ENCODE results near the gene ARID4A.
"Not testable (repeated sequence)": the region's sequence is repeated elsewhere in the genome, so short reads cannot be mapped to it uniquely, and the experiment has no call there.

ARID4A gene

DNA sequence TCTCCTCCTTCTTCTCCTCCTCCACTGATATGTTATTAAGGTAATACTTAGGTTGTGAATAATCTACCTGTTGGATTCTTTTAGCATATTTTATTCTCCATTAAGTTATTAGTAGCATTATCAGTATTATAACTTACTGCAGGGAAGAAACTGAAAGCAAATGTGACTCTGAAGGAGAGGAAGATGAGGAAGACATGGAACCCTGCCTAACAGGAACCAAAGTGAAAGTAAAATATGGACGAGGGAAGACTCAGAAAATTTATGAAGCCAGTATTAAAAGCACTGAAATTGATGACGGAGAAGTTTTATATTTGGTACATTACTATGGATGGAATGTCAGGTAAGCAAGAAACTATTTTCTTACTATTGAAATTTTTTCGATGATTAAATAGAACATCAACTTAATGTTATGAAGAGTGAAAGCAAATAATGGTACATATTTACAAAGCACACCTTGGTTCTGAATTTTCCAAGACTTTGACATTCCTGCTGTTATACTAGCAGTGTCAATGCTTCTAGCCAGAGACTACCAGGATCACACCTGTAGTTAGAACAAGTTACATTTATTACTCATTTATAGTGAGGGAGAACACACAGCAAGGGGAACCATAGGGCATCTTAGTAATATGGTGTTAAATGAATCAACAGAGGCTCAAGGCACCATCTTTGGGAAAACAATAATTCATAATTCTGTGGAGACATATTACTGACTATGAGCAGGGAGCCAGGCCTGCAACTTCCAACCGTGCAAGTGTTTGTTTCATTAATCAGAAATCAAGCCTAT lies 55.4 kb downstream of the ARID4A start:
- Histone ChIP-seq H3K27me3 (ENCODE audit: insufficient read depth, low read length) (no peaks in the 10 kb centered on the region), H3K36me3 (ENCODE audit: insufficient read depth, low read length) (peaks cover 76% of the 10 kb centered on the region), H3K9me3 (ENCODE audit: low read length) (no peaks in the 10 kb centered on the region), H2AFZ (ENCODE audit: low read depth, low read length) (no peak overlapping the region), H3K4me1 (ENCODE audit: insufficient read depth, low read length) (no peaks in the 10 kb centered on the region), H3K4me3 (ENCODE audit: low read length) (no peak overlapping the region)

DNA sequence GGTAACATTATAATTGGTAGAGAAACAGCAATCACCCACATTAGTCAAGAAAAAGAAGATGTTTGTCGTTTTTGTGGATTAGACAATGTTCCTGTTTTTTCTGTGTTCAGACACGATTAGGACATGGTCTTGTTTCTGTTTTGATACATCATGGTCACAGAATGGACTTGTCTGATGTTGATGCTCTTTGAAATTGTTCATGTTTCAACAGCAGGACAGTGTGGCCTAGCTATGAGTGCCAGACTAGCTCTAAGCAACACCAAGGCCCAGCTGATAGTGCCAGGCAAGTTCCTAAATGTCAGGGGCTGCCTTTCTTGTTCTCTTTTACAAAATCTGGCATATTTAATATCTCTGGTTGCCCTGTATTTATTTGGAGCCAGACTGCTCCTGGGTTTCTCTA lies 56.5 kb downstream of the ARID4A start:
- Histone ChIP-seq H2AFZ (ENCODE audit: low read depth, low read length) (no peak overlapping the region), H3K36me3 (ENCODE audit: insufficient read depth, low read length) (peaks cover 79% of the 10 kb centered on the region), H3K9me3 (ENCODE audit: low read length) (no peaks in the 10 kb centered on the region)

DNA sequence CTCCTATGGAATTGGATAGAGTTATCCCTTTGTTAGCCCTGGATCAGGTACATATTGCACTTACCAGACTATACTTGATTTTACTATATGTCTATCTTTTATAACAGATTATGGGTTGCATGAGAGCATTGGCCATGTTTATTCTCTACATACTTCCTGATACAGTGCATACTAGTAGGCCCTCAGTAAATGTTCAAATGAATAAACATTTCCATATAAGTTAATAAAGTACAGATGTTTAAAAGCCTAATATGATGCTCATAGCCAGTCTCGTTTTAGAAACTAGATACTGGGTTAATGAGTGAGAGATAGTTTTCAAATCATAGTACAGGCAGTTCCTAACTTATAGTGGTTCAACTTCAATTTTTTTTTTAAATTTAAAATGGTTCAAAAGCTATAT lies 57.9 kb downstream of the ARID4A start:
- Histone ChIP-seq H2AFZ (ENCODE audit: low read depth, low read length) (no peak overlapping the region), H3K36me3 (ENCODE audit: insufficient read depth, low read length) (peaks cover 78% of the 10 kb centered on the region), H3K4me3 (ENCODE audit: low read length) (no peak overlapping the region), H3K4me1 (ENCODE audit: insufficient read depth, low read length) (no peaks in the 10 kb centered on the region), H3K27me3 (ENCODE audit: insufficient read depth, low read length) (no peaks in the 10 kb centered on the region), H3K9me3 (ENCODE audit: low read length) (no peaks in the 10 kb centered on the region)

More for the DNA sequence above, 56.5 kb downstream of the ARID4A start:
- H3K4me3 ChIP-seq (ENCODE audit: low read length): no peak overlapping the region
- no peaks in the 10 kb centered on the region for H3K4me1 ChIP-seq (ENCODE audit: insufficient read depth, low read length)
- H3K27me3 ChIP-seq (ENCODE audit: insufficient read depth, low read length): no peaks in the 10 kb centered on the region

DNA sequence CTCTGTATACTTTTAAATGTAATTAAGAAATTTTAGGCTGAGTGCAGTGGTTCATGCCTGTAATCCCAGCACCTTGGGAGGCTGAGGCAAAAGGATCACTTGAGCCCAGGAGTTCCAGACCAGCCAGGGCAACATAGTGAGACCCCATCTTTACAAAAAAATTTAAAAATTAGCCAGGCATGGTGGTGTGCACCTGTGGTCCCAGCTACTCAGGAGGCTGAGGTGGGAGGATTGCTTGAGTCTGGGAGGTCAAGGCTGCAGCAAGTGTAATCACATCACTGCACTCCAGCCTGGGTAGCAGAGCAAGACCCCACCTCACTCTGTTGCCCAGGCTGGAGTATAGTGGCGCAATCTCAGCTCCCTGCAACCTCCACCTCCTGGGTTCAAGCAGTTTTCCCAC lies 63.9 kb downstream of the ARID4A start:
- H3K4me1 ChIP-seq (ENCODE audit: insufficient read depth, low read length); H3K4me3 ChIP-seq (ENCODE audit: low read length); H3K9me3 ChIP-seq (ENCODE audit: low read length); H2AFZ ChIP-seq (ENCODE audit: low read depth, low read length); H3K27me3 ChIP-seq (ENCODE audit: insufficient read depth, low read length): not testable (repeated sequence)
- H3K36me3 ChIP-seq (ENCODE audit: insufficient read depth, low read length): peaks cover 80% of the 10 kb centered on the region

DNA sequence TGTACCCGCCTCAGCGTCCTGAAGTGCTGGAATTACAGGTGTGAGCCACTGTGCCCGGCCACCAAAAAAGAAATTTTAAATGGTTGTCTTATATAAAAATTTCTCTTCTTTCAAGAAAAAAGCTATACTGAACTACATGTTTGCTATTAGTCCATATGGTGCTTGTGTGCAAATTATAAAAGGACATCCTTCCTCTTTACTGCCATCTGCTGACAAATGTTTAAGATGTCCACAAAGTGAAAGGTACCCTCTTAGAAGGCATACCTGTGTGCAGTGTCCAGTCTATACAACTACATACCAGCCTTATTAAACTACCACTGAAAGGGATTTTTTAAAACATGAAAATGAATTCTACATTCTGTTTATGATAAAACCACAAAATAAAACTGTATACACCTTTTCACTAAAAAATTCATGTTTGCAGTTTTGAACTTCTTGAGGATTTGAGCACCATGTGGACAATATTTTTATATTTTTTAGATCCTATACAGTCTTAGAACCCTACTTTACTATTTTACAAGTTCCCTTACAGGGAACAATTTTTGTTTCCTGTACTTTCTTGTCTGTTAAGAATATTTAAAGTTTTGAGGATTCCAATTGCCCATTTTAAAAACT lies 64.5 kb downstream of the ARID4A start:
- Histone ChIP-seq H3K4me1 (ENCODE audit: insufficient read depth, low read length) (no peaks in the 10 kb centered on the region), H3K9me3 (ENCODE audit: low read length) (no peaks in the 10 kb centered on the region), H2AFZ (ENCODE audit: low read depth, low read length) (no peak overlapping the region), H3K4me3 (ENCODE audit: low read length) (no peak overlapping the region), H3K36me3 (ENCODE audit: insufficient read depth, low read length) (peaks cover 80% of the 10 kb centered on the region), H3K27me3 (ENCODE audit: insufficient read depth, low read length) (no peaks in the 10 kb centered on the region)

DNA sequence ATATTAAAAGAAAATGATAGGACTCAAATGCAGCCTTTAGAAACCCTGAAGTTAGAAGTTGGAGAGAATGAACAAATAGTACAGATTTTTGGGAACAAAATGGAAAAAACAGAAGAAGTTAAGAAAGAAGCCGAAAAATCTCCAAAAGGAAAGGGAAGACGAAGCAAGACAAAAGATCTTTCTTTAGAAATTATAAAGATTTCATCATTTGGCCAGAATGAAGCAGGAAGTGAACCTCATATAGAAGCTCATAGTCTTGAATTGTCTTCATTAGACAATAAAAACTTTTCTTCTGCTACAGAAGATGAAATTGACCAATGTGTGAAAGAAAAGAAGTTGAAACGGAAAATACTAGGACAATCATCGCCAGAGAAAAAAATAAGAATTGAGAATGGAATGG lies 66.0 kb downstream of the ARID4A start:
- H3K4me3 ChIP-seq (ENCODE audit: low read length): no peak overlapping the region
- no peaks in the 10 kb centered on the region for H3K27me3 ChIP-seq (ENCODE audit: insufficient read depth, low read length)
- no peaks in the 10 kb centered on the region for H3K9me3 ChIP-seq (ENCODE audit: low read length)
- H3K4me1 ChIP-seq (ENCODE audit: insufficient read depth, low read length): no peaks in the 10 kb centered on the region
- peaks cover 79% of the 10 kb centered on the region for H3K36me3 ChIP-seq (ENCODE audit: insufficient read depth, low read length)
- H2AFZ ChIP-seq (ENCODE audit: low read depth, low read length): no peak overlapping the region

DNA sequence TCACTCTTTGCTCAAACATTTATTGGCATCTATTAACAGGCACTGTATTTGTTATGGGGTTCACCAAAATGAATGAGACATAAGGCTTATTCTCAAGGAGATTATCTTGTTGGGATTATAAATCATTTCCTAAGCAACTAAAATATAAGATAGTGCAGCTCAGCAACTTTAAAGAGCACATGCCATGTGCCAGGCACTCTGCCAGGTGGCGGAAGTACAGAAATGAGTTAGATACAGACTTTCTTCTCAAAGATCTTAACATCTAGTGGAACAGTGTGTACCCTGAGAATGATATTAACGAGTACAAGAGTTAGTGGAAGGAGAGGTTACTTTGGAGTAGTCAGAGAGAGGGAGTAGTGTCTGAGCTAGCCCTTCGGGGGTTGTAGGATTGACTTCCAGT lies 68.9 kb downstream of the ARID4A start:
- H2AFZ ChIP-seq (ENCODE audit: low read depth, low read length): no peak overlapping the region
- no peak overlapping the region for H3K4me3 ChIP-seq (ENCODE audit: low read length)
- H3K36me3 ChIP-seq (ENCODE audit: insufficient read depth, low read length): peaks cover 77% of the 10 kb centered on the region
- no peaks in the 10 kb centered on the region for H3K9me3 ChIP-seq (ENCODE audit: low read length)
- H3K27me3 ChIP-seq (ENCODE audit: insufficient read depth, low read length): no peaks in the 10 kb centered on the region
- no peaks in the 10 kb centered on the region for H3K4me1 ChIP-seq (ENCODE audit: insufficient read depth, low read length)

DNA sequence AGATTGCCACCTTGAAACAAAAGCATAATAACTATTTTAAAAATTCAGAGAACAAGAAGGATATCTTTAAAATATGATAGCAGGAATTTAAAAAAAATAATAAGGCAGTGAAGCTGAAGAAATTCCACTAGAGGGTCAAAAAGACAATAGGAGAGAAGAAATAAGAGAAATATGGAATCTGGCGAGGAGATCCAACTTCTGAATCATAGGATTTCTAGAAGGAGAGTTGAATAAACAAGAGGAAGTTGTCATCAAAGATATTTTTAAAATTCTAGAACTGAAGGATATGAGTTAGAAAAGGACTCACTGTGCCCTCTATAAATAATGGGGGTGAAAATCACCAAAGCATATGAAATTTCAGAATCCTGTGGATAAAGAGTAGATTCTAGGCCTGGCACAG lies 70.6 kb downstream of the ARID4A start:
- Histone ChIP-seq H3K9me3 (ENCODE audit: low read length) (no peaks in the 10 kb centered on the region), H2AFZ (ENCODE audit: low read depth, low read length) (no peak overlapping the region), H3K36me3 (ENCODE audit: insufficient read depth, low read length) (peaks cover 77% of the 10 kb centered on the region), H3K27me3 (ENCODE audit: insufficient read depth, low read length) (no peaks in the 10 kb centered on the region), H3K4me1 (ENCODE audit: insufficient read depth, low read length) (no peaks in the 10 kb centered on the region), H3K4me3 (ENCODE audit: low read length) (no peak overlapping the region)

DNA sequence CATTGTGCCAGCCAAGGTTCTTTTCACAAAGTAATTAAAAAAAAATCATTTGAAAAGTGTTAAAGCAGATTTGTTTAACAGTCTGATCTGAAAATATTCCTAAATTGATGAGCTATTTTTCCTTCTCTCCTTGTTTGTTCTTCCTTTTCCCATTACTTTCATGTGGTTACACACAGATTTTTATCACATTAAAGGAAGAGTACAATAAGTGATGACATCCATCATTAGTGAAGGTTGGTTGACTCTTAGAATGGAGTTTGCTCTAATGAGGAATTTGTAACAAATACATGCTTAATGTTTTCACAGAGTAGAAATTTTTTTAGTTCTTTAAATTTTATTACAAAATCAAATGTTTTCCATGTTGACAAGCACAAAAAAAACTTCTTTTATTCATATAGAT lies 78.4 kb downstream of the ARID4A start:
- Histone ChIP-seq H3K9me3 (ENCODE audit: low read length) (peaks cover 2% of the 10 kb centered on the region), H3K4me1 (ENCODE audit: insufficient read depth, low read length) (no peaks in the 10 kb centered on the region), H3K27me3 (ENCODE audit: insufficient read depth, low read length) (no peaks in the 10 kb centered on the region), H3K4me3 (ENCODE audit: low read length) (no peak overlapping the region), H3K36me3 (ENCODE audit: insufficient read depth, low read length) (peaks cover 39% of the 10 kb centered on the region), H2AFZ (ENCODE audit: low read depth, low read length) (no peak overlapping the region)

DNA sequence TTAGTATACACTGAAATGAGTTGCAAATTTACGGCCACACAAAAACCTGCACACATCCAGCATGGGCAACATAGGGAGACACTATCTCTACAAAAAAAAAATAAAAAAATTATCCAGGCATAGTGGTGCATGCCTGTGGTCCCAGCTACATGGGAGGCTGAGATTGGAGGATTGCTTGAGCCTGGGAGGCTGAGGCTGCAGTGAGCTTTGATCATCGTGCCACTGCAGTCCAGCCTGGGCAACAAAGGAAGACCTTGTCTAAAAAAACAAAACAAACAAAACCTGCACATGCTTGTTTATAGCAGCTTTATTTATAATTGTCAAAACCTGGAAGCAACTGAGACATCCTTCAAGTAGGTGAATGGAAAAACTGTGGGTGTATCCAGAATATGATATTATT lies 92.5 kb downstream of the ARID4A start:
- no peaks in the 10 kb centered on the region for H3K27me3 ChIP-seq (ENCODE audit: insufficient read depth, low read length)
- H3K36me3 ChIP-seq (ENCODE audit: insufficient read depth, low read length): no peaks in the 10 kb centered on the region
- no peak overlapping the region for H2AFZ ChIP-seq (ENCODE audit: low read depth, low read length)
- H3K9me3 ChIP-seq (ENCODE audit: low read length): no peaks in the 10 kb centered on the region
- no peak overlapping the region for H3K4me3 ChIP-seq (ENCODE audit: low read length)
- no peaks in the 10 kb centered on the region for H3K4me1 ChIP-seq (ENCODE audit: insufficient read depth, low read length)

DNA sequence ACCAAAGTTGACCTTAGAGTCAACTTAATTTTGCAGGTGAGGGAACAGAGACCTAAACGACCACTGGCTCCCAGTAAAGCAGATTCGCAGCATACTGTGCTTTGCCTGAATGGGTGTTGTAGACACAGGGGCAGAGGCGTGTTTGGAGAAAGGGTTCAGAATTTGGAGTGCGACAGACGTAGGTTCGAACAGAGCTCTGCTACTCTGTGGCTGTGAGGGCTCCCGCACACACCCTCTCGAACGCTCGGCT lies 97.1 kb downstream of the ARID4A start:
- Histone ChIP-seq H2AFZ (ENCODE audit: low read depth, low read length) (peak overlapping the region; percentile 56), H3K36me3 (ENCODE audit: insufficient read depth, low read length) (no peaks in the 10 kb centered on the region), H3K4me3 (ENCODE audit: low read length) (no peak overlapping the region), H3K4me1 (ENCODE audit: insufficient read depth, low read length) (no peaks in the 10 kb centered on the region), H3K9me3 (ENCODE audit: low read length) (no peaks in the 10 kb centered on the region), H3K27me3 (ENCODE audit: insufficient read depth, low read length) (no peaks in the 10 kb centered on the region)

DNA sequence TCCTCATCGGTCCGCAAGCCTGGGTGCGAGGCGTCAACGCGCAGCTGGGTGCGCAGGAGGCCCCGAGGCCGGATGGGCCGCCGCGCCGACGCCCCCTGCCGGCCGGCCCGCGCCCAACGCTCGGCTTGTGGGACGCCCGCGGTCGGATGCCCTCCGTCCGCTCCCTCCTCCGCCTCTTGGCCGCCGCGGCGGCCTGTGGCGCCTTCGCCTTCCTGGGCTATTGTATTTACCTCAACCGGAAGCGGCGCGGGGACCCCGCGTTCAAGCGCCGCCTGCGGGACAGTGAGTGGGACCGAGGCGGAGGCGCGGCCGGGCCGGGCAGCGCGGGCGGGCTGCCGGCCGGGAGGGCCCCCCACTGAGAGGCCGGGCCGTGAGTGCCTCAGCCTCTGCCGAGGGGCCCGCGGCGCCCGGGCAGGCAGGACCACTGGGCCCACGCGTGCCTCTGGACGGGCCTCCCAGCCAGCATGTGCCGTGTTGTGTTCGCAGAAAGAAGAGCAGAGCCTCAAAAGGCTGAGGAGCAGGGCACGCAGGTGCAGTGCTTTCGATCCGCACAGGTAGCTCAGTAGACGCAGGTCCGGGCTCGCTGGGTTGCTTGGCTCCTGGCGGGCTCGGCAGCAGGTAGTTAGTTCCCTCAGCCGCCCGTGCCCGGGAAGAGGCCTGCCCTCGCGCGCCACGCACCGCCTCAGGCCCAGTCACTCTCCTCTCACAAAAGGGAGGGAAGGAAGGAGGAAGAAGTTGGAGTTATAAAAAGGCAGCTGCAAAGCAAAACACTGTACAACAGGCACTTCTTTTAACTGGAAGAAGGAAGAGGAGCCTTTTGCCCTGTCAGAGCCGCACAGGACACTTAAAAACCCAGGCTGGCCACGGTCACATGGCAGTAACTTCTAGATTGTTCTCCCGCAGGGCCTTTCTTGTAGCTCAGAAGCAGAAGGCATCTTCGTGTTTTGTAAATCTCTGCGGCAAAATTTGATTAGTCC lies 97.7 kb downstream of the ARID4A start, which contains the start of gene TOMM20L:
Gene TOMM20L (plus strand): TSS at position 119 of the 977 bp plus-strand sequence. CDS start 28 bp downstream, at position 147.
- H2AFZ ChIP-seq (ENCODE audit: low read depth, low read length): peak within 1 kb of the TSS; percentile 56
- H3K4me3 ChIP-seq (ENCODE audit: low read length): no peak within 1 kb of the TSS
- no peaks in the 10 kb centered on the region for H3K9me3 ChIP-seq (ENCODE audit: low read length)
- H3K27me3 ChIP-seq (ENCODE audit: insufficient read depth, low read length): no peaks in the 10 kb centered on the region
- no peaks in the 10 kb centered on the region for H3K36me3 ChIP-seq (ENCODE audit: insufficient read depth, low read length)
- H3K4me1 ChIP-seq (ENCODE audit: insufficient read depth, low read length): no peaks in the 10 kb centered on the region

DNA sequence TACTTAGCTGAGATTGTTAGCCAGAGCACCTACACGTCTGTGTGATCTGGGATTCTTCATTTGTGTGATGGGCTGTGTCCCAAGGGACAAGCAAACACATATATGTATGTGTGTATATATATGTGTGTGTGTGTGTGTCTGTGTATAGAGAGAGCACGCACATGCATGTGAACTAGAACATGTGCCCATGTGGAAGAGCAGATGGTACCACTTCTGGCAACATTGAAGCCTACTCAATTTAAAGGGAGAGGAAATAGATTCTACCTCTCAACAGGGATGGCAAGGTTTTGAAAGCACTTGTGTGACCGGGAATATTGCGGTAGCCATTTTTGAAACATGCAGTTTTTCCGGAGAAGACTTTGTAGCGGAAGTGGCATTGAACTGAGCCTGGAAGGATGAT lies 98.8 kb downstream of the ARID4A start:
- Histone ChIP-seq H3K27me3 (ENCODE audit: insufficient read depth, low read length) (no peaks in the 10 kb centered on the region), H3K36me3 (ENCODE audit: insufficient read depth, low read length) (no peaks in the 10 kb centered on the region), H2AFZ (ENCODE audit: low read depth, low read length) (no peak overlapping the region)

More for the DNA sequence above, 98.8 kb downstream of the ARID4A start:
- Histone ChIP-seq H3K9me3 (ENCODE audit: low read length) (no peaks in the 10 kb centered on the region), H3K4me1 (ENCODE audit: insufficient read depth, low read length) (no peaks in the 10 kb centered on the region), H3K4me3 (ENCODE audit: low read length) (no peak overlapping the region)

All from neuron (in vitro differentiated cells).